HG02678 (cell line): ENCODE measurements around the gene IRF2BP2.
"Not testable (repeated sequence)": the region's sequence is repeated elsewhere in the genome, so short reads cannot be mapped to it uniquely, and the experiment has no call there.

Source experiments
- ATAC-seq: cut with Tn5 transposase; IDR thresholded peaks from one replicate; pipeline ENCODE4 v1.9.1; 2021; ENCODE audit warnings: mild to moderate bottlenecking, moderate library complexity; ENCODE audit not compliant: unreplicated experiment

Gene IRF2BP2

DNA sequence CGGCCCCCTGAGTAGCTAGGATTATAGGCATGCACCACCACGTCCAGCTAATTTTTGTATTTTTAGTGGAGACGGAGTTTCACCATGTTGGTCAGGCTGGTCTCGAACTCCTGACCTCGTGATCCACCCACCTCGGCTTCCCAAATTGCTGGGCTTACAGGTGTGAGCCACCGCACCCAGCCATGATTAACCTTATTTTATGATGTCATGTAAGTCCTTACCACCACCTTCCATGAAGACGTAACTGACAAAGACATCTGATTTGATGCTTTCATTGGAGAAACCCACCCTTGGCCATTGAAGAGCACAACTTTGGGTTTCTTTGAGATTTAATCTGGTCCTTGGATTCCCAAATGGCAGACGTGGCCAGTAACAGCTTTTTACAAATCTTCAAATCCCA is 24.9 kb upstream of the IRF2BP2 start:
- ATAC-seq = not testable (repeated sequence)

DNA sequence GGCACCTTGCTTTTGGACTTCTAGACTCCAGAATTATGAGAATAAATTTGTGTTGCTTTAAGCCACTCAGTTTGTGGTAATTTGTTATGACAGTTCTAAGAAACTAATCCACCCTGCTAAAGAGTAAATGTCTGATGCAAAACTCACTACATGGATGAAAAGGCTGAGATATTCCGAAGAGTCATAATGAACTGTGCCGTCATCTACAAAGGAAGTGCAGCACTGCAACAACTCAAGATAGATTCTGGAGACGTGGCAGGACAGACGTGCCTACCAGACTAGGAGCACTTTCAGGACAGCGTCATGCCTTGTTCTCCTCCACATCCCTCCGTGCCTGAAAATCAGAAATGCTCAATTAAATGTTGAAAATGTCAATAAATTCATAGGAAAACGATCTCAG is 24.4 kb upstream of the IRF2BP2 start:
- ATAC-seq = no peak

GRCh38 chr1:234633246-234634003 is 23.4 kb upstream of the IRF2BP2 start:
- ATAC-seq = no peak

DNA sequence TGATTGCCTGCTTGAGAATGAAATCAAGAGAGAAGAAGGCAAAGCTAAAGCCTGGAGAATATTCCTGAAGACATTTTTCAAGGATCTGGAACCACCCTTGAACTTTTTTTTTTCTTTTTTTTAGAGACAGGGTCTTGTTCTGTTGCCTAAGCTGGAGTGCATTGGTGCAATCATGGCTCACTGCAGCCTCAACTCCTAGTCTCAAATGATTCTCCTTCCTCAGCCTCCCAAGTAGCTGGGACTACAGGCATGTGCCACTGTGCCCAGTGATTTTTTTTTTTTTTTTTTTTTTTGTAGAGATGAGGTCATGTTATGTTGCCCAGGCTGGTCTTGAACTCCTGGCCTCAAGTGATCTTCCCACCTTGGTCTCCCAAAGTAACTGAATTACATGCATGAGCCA is 22.2 kb upstream of the IRF2BP2 start:
- no peak for ATAC-seq

DNA sequence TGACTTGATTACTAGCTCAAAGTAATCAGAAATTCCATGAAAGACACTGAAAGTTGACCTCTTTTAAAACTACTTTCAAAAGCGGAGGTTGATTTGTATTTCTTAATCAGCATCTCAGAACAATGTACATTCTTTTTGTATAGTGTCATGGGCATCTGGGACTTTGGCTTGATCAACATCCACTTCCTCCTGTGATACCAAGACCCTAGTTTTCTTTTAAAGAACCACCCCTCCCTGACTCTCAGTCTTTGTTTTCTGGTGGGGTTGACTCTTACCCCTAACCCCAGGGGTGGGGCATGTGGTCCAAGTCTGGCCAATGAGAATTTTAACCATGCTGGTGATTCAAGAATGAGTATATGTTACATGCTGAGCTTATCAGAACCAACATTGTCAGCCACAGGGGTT is 21.7 kb upstream of the IRF2BP2 start:
- no peak for ATAC-seq

DNA sequence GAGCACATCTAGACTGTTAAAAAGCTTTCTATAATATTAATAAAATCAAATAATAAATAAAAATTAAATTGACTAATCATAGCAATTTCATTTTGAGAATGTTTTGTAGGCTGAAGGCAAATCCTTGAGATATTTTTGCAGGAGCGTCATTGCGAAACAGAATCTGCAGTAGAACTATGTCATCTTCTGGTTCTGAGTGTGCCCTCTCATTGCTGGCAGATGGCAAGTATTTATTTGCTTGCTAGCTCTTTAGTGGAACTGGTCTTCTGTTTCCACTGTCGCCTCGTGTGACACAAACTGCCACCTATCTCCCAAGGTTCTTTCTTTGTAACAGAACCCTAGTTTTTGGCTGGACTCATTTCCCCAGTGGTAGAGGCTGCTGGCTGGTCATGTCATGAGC is 19.0 kb upstream of the IRF2BP2 start:
- ATAC-seq = no peak

- no peak for ATAC-seq
These were observed 18.1 kb upstream of the IRF2BP2 start for GRCh38 chr1:234628089-234628488.

- no peak for ATAC-seq
These were observed 17.3 kb upstream of the IRF2BP2 start for GRCh38 chr1:234627009-234627950.

- ATAC-seq = no peak
These were observed 16.4 kb upstream of the IRF2BP2 start for GRCh38 chr1:234626391-234626790.

GRCh38 chr1:234624724-234625117 is 14.7 kb upstream of the IRF2BP2 start:
- ATAC-seq = no peak

GRCh38 chr1:234621657-234622335 is 11.8 kb upstream of the IRF2BP2 start:
- ATAC-seq = no peak

- ATAC-seq = no peak
These were observed 11.1 kb upstream of the IRF2BP2 start for GRCh38 chr1:234621127-234621468.

DNA sequence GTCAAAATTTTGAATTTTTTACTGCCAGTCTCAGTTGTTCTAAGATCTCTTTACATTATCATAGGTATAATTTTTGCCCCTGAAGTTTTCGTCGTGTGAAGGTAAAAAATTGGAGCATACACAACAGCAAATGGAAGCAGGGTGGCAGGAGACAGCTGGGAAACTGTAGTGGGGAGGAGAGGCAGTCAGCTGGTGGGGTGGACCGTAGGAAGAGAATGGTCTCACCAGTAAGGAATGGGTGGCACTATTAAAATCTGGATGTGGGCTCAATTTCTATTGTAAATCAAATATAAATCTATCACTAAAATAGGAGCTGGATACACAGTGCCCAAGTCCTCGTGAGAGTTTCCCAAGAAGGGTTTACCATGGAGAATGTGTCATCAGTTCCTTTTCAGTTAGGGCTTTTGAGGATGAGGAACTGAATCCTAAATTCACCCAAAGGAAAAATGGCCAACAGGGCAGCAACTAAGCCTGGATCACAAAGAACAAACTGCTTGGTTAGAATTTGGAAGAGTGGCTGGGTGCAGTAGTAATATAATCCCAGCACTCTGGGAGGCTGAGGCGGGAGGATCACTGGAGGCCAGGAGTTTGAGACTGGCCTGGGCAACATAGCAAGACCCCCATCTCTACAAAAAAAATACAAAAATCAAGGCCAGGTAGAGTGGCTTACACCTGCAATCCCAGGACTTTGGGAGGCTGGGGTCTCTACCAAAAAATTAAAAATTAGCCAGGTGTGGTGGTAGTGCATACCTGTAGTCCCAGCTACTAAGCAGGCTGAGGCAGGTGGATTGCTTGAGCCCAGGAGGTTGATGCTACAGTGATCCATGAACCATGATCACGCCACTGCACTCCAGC is 10.5 kb upstream of the IRF2BP2 start:
- ATAC-seq = no peak

DNA sequence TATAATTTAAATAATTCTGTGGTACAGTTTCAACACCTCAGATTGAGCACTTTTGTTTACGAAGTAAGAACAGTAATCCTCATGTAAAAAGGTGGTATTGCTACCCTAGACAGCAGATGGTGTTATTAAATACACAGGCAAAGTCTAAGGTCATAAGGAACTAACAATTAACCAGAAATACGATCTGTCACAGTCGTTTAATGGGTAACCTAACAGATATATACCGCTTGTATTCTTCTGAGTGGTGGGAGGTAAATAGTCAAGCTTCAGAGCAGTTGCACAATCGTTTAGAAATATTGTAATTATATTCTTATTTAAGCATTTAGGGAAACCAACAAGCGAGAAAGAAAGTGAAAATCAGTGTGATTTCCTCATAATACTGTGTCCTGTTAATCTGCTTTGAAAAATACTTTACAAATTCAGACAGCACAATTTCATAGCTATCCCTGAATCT is 9.8 kb upstream of the IRF2BP2 start:
- no peak for ATAC-seq

GRCh38 chr1:234619071-234619480 is 9.1 kb upstream of the IRF2BP2 start:
- no peak for ATAC-seq

DNA sequence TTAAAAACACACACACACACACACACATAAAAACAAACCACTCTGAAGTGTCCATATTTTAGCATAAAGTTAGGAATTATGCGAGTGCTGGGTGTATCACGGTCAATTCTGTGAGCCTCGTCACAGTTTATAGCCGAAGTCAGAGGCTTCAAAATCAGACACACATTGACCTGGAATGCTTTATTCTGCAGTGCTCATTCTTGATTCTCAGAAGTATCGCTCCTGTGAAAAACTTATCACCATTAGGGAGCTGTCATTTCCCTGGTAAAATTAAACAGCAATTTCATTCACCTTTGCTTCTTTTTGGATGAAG is 8.7 kb upstream of the IRF2BP2 start:
- ATAC-seq = no peak

DNA sequence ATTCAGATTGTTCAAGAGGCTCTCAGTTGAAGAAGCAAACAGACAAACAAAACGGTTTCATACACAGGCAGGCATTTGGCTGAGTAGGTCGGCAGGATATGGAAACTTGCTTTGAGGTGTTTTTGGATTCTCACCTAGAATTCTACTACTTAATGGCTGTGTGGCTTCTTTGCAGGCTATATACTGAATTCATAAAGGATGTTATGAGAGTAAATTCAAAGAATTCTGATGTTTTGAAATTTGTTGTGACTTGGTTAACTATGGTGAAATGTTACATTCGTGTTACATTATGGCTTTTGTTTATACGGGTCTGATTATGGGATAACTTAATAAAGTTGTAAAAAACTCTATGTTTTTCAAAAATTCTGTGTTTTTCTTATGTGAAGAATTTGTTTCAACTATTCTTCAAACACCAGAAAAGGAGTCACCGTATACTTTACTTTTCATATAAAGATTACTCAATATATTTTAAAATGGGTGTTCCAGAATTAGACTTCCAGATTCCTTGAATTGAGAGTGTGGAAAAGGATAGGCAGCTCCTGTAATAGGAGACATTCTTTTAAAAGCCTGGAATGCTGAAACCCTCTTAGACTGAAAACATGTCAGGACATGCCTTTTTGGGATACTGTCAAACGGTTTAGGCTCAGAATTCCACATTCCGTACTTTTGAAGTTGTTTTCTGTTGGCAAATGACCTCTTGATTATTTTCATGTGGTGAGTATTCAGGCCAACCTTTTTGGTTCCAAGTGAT is 8.2 kb upstream of the IRF2BP2 start:
- ATAC-seq = no peak

GRCh38 chr1:234617131-234617985 is 7.4 kb upstream of the IRF2BP2 start:
- no peak for ATAC-seq

GRCh38 chr1:234616644-234617043 is 6.7 kb upstream of the IRF2BP2 start:
- ATAC-seq = no peak
